ENCODE measurements around the gene F10. TPM values are rescaled to one million over a fixed set of nuclear protein-coding genes. Genes with fewer than 3 reads are reported as not detected.

F10 gene
- total and polyA plus RNA-seq, 2 of the 13 experiments (the other 11 are each of a cell fraction or from before 2014, with no cell fraction given), result 58.4 to 237 TPM

- peak; percentile 41 for TF ChIP-seq ZNF407 (CRISPR knock-in tag; IDR thresholded peaks at IDR 0.05; ENCODE audit: not compliant biosample characterization)
- no peak for TF ChIP-seq SNAI1 (CRISPR knock-in tag; IDR thresholded peaks at IDR 0.05; ENCODE audit: borderline replicate concordance)
- TF ChIP-seq DZIP1 (CRISPR knock-in tag; IDR thresholded peaks at IDR 0.05), result no peak
- TF ChIP-seq ZEB1 (IDR thresholded peaks at IDR 0.05; ENCODE audit: insufficient replicate concordance, low read depth), result peak; percentile 89
- peak; percentile 74 for TF ChIP-seq KDM6A (CRISPR knock-in tag; IDR thresholded peaks at IDR 0.05; ENCODE audit: low read depth)
- no peak for TF ChIP-seq RBFOX2 (IDR thresholded peaks at IDR 0.05; ENCODE audit: low read depth, low read length)
- no peak for TF ChIP-seq XBP1 (CRISPR knock-in tag; IDR thresholded peaks at IDR 0.05)
- no peak for TF ChIP-seq ZNF20 (CRISPR knock-in tag; IDR thresholded peaks at IDR 0.05)
- no peak for TF ChIP-seq SMAD1 (CRISPR knock-in tag; IDR thresholded peaks at IDR 0.05; ENCODE audit: borderline replicate concordance, low read depth)
- TF ChIP-seq MTF1 (CRISPR knock-in tag; IDR thresholded peaks at IDR 0.05), result no peak
- TF ChIP-seq ZNF235 (CRISPR knock-in tag; IDR thresholded peaks at IDR 0.05; ENCODE audit: borderline replicate concordance), result no peak
- TF ChIP-seq ZNF317 (CRISPR knock-in tag; IDR thresholded peaks at IDR 0.05), result peak; percentile 83; the same call in 1 of the 2 replicates
- no peak for TF ChIP-seq ZNF879 (CRISPR knock-in tag; IDR thresholded peaks at IDR 0.05)
- peak; percentile 96 for TF ChIP-seq HDAC1 (CRISPR knock-in tag; IDR thresholded peaks at IDR 0.05)
- no peak for TF ChIP-seq HNRNPH1 (optimal IDR thresholded peaks at IDR 0.05; ENCODE audit: low read depth, low read length)
- peak; percentile 85 for TF ChIP-seq ZNF441 (CRISPR knock-in tag; IDR thresholded peaks at IDR 0.05; ENCODE audit: borderline replicate concordance)
- TF ChIP-seq ARID2 (CRISPR knock-in tag; IDR thresholded peaks at IDR 0.05; ENCODE audit: borderline replicate concordance), result no peak
- peak; percentile 89; the same call in 1 of the 2 replicates for TF ChIP-seq MLX (CRISPR knock-in tag; IDR thresholded peaks at IDR 0.05)
- TF ChIP-seq TSC22D2 (CRISPR knock-in tag; IDR thresholded peaks at IDR 0.05; ENCODE audit: borderline replicate concordance), result 0 out of 2 replicates have a peak, but pooled peaks have one; percentile 53
Measured at GRCh38 chr13:113138792-113139551, 16.4 kb downstream of the F10 start (continued).
